Colonic mucosa (tissue), 4 donors: ENCODE results near the gene TPRN. TPM values are rescaled to one million over a fixed set of nuclear protein-coding genes. Genes with fewer than 3 reads are reported as not detected.
A peak's percentile ranks its signal among the peaks of the same experiment; 100 is the strongest.

Source experiments
- DNase-seq: peaks from one replicate; pipeline ENCODE4 v3.0.0-alpha.2; 2020
- H3K27ac ChIP-seq: fragments of 200-600 bp; one replicate; pipeline ENCODE4 v1.8.0; 2021
- H3K27me3 ChIP-seq: fragments of 200-600 bp; one replicate; pipeline ENCODE4 v1.8.0; 2021
- H3K36me3 ChIP-seq: fragments of 200-600 bp; one replicate; pipeline ENCODE4 v1.8.0; 2021
- H3K4me1 ChIP-seq: fragments of 200-600 bp; one replicate; pipeline ENCODE4 v1.8.0; 2021; ENCODE audit warnings: mild to moderate bottlenecking
- H3K4me3 ChIP-seq: fragments of 200-600 bp; one replicate; pipeline ENCODE4 v1.8.0; 2021
- H3K9ac ChIP-seq, 2 donors: one replicate each; pipeline ENCODE4 v1.7.0; 2013; ENCODE audit warnings: control low read depth in 2 of 2, low read depth in 2 of 2, low read length in 2 of 2
- H3K9me3 ChIP-seq: fragments of 200-600 bp; one replicate; pipeline ENCODE4 v1.8.0; 2021
- CTCF ChIP-seq: fragments of 200-600 bp; IDR thresholded peaks from one replicate; pipeline ENCODE4 v1.8.0; 2022; ENCODE audit warnings: antibody characterized with exemption, mild to moderate bottlenecking
- intact Hi-C: fragments of 100-400 bp; cut with DNase I; formaldehyde crosslinking; loops from one replicate; pipeline ENCODE4 v1.14.1; 2022
- total RNA-seq, 2 donors: library from RNA; stranded (reverse); fragmentation: NEBNext Ultra II Directional in 1 of 2; extraction: Animal tissue kit (Norgen Biotek cat#: 25700) in 1 of 2; gene quantifications; one replicate each; pipeline ENCODE4 v1.2.1, GENCODE V29; 2021
- donor health status: healthy.
- donor health status: DM: no; HTN: no; CAD: no.
- donor health status: DM: no; HTN: no; CAD: no.

TPRN gene
- total RNA-seq, 2 donors from 2014 or later: 83.1 to 124 TPM

GRCh38 chr9:137164370-137165249, 35.9 kb downstream of the TPRN start:
- Histone ChIP-seq H3K27ac (no peak overlapping the region), H3K9ac (no peak overlapping the region), H3K27me3 (peaks cover 89% of the 10 kb centered on the region), H3K4me3 (no peak overlapping the region), H3K9me3 (no peaks in the 10 kb centered on the region), H3K4me1 (peaks cover 27% of the 10 kb centered on the region), H3K36me3 (no peaks in the 10 kb centered on the region)
- intact Hi-C loops: no loop called here
- no peak for TF ChIP-seq CTCF
- no peak for DNase-seq

- Histone ChIP-seq H3K9me3 (no peaks in the 10 kb centered on the region), H3K27ac (no peak overlapping the region), H3K27me3 (peaks cover 89% of the 10 kb centered on the region), H3K9ac (no peak overlapping the region), H3K4me1 (peaks cover 27% of the 10 kb centered on the region), H3K36me3 (no peaks in the 10 kb centered on the region), H3K4me3 (no peak overlapping the region)
- DNase-seq: no peak
- intact Hi-C loops: no loop called here
- TF ChIP-seq CTCF: no peak
Observed at GRCh38 chr9:137163805-137164204, 36.7 kb downstream of the TPRN start.

GRCh38 chr9:137163365-137163715, 37.2 kb downstream of the TPRN start:
- Histone ChIP-seq H3K36me3 (no peaks in the 10 kb centered on the region), H3K27me3 (peaks cover 86% of the 10 kb centered on the region), H3K4me3 (no peak overlapping the region), H3K4me1 (peaks cover 26% of the 10 kb centered on the region), H3K9ac (peak overlapping the region in 1 of 2 donors; percentile 12), H3K9me3 (no peaks in the 10 kb centered on the region), H3K27ac (no peak overlapping the region)
- TF ChIP-seq CTCF: no peak
- DNase-seq: no peak
- intact Hi-C loops: no loop called here

- H3K9ac ChIP-seq: peak overlapping the region in 1 of 2 donors; percentile 12
- no peak overlapping the region for H3K4me3 ChIP-seq
- H3K27ac ChIP-seq: no peak overlapping the region
- no peak for TF ChIP-seq CTCF
- no peaks in the 10 kb centered on the region for H3K36me3 ChIP-seq
- H3K27me3 ChIP-seq: peaks cover 82% of the 10 kb centered on the region
- no peaks in the 10 kb centered on the region for H3K9me3 ChIP-seq
- DNase-seq: peak; percentile 63
- peaks cover 20% of the 10 kb centered on the region for H3K4me1 ChIP-seq
- intact Hi-C loops: no loop called here
Observed at GRCh38 chr9:137162505-137163364, 37.8 kb downstream of the TPRN start.

DNA sequence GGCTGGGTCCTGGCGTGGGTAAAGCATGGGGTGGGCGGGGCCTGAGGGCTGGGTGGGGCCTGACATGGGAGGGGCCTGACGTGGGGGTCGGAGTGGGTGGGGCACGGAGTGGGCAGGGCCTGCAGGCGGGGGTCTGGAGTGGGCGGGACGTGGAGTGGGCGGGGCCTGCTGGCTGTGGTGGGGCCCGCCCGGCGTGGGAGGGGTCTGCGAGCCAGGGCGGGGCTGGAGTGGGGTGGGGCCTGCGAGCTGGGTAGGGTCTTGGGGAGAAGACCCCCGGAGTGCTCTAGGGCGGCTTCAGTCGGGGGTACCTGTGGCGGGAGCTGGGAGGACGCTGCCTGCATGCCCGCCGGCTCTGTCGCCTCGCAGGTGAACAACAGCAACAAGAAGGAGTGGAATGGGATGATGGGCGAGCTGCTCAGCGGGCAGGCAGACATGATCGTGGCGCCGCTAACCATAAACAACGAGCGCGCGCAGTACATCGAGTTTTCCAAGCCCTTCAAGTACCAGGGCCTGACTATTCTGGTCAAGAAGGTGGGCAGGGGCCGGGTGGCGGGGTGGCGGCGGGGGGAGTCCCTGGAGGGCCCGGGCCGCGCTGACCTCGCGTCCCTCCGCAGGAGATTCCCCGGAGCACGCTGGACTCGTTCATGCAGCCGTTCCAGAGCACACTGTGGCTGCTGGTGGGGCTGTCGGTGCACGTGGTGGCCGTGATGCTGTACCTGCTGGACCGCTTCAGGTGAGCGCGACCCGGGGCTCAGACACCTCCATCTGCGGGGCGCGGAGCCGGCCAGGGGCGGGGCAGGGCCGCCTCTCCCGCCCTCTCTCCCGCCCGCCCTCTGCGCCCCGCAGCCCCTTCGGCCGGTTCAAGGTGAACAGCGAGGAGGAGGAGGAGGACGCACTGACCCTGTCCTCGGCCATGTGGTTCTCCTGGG, 38.7 kb downstream of the TPRN start:
- DNase-seq: no peak
- no peak overlapping the region for H3K27ac ChIP-seq
- no peaks in the 10 kb centered on the region for H3K9me3 ChIP-seq
- no peak overlapping the region for H3K4me3 ChIP-seq
- H3K36me3 ChIP-seq: no peaks in the 10 kb centered on the region
- peaks cover 16% of the 10 kb centered on the region for H3K4me1 ChIP-seq
- H3K9ac ChIP-seq: no peak overlapping the region
- intact Hi-C loops: no loop called here
- no peak for TF ChIP-seq CTCF
- H3K27me3 ChIP-seq: peaks cover 80% of the 10 kb centered on the region
